ENCODE results near the gene VSIG4. TPM values are rescaled to one million over a fixed set of nuclear protein-coding genes. Genes with fewer than 3 reads are reported as not detected.
A peak's percentile ranks its signal among the peaks of the same experiment; 100 is the strongest.

VSIG4 gene
- total and polyA plus RNA-seq, 2 donors (not counting 1 experiment from before 2014, with no cell fraction given) = 0.09 TPM; not detected in 1

- CTCF ChIA-PET = interaction anchor here (0.8 to 2.4 kb wide), 3 partner anchors 15 to 108 kb away, joined by 3 to 11 read pairs (median 4); no protein-coding TSS in a partner anchor
- Histone ChIP-seq H3K27me3 (replicated peaks in 1 of 4; ENCODE audit: control extremely low read depth in 1 of 4, control insufficient read depth in 3 of 4, insufficient read depth in 4 of 4, low read length in 3 of 4) (no peaks in the 10 kb centered on the region), H3K27ac (ENCODE audit: low read length in 2 of 2) (peak overlapping the region; percentile 3 to 70), H3K9me3 (ENCODE audit: control extremely low read depth in 1 of 3, control insufficient read depth in 2 of 3, insufficient read depth in 1 of 3, low read length in 2 of 3) (peaks cover 0 to 4% (median 0%) of the 10 kb centered on the region in 3 donors), H3K36me3 (replicated peaks in 1 of 2; ENCODE audit: control extremely low read depth in 1 of 2, control insufficient read depth in 1 of 2, extremely low read depth in 1 of 2, insufficient read depth in 2 of 2, low read length in 1 of 2) (no peaks in the 10 kb centered on the region), H3K79me2 (ENCODE audit: control insufficient read depth, insufficient read depth, low read length) (no peaks in the 10 kb centered on the region), H3K9ac (ENCODE audit: low read length) (no peak overlapping the region), H3K4me3 (ENCODE audit: control extremely low read depth in 1 of 5, extremely low read depth in 1 of 5, insufficient read depth in 1 of 5, low read depth in 2 of 5, low read length in 4 of 5) (no peak overlapping the region), H4K20me1 (ENCODE audit: control insufficient read depth, insufficient read depth, low read length, poor library complexity, severe bottlenecking) (no peaks in the 10 kb centered on the region), H3K4me1 (ENCODE audit: control insufficient read depth in 2 of 2, insufficient read depth in 2 of 2, low read length in 2 of 2) (peaks cover 61 to 69% of the 10 kb centered on the region in 2 donors), H3K4me2 (replicated peaks; ENCODE audit: low read depth, low read length, poor library complexity, severe bottlenecking) (peak overlapping the region; percentile 33), H2AFZ (ENCODE audit: insufficient read depth, low read depth, low read length, poor library complexity, severe bottlenecking) (peak overlapping the region; percentile 14)
- Mint-ChIP-seq H3K9me3 (ENCODE audit: insufficient read depth) (peaks cover 3% of the 10 kb centered on the region), H3K27ac (peak overlapping the region; percentile 90), H3K4me3 (peak overlapping the region; percentile 67), H3K27me3 (no peaks in the 10 kb centered on the region), H3K4me1 (peaks cover 75% of the 10 kb centered on the region)
- WGBS (ENCODE audit: insufficient coverage) = no CpG with 5 or more reads among the region's 3 CpGs
- POLR2A ChIA-PET = interaction anchor here (1.2 kb wide), 1 partner anchor 14 kb away, joined by 3 read pairs; no protein-coding TSS in a partner anchor
- no peak for TF ChIP-seq EZH2 (IDR thresholded peaks at IDR 0.05; ENCODE audit: borderline replicate concordance, insufficient read depth, low read depth, low read length, poor library complexity, severe bottlenecking)
- TF ChIP-seq CTCF (IDR thresholded peaks at IDR 0.05) = no peak
- DNase-seq (no peak), ATAC-seq (ENCODE audit: low read depth) (no peak)
- intact Hi-C loops (cut with micrococcal nuclease) = no loop called here
Observed at GRCh38 chrX:66000628-66001272, 39.1 kb downstream of the VSIG4 start.

- ATAC-seq (ENCODE audit: low read depth) = no peak
- H3K4me3 Mint-ChIP-seq = peak overlapping the region; percentile 15
- Histone ChIP-seq H3K9ac (ENCODE audit: low read length) (no peak overlapping the region), H3K9me3 (ENCODE audit: control extremely low read depth in 1 of 3, control insufficient read depth in 2 of 3, insufficient read depth in 1 of 3, low read length in 2 of 3) (peaks cover 0 to 4% (median 0%) of the 10 kb centered on the region in 3 donors), H3K27me3 (replicated peaks in 1 of 4; ENCODE audit: control extremely low read depth in 1 of 4, control insufficient read depth in 3 of 4, insufficient read depth in 4 of 4, low read length in 3 of 4) (no peaks in the 10 kb centered on the region), H3K36me3 (replicated peaks in 1 of 2; ENCODE audit: control extremely low read depth in 1 of 2, control insufficient read depth in 1 of 2, extremely low read depth in 1 of 2, insufficient read depth in 2 of 2, low read length in 1 of 2) (no peaks in the 10 kb centered on the region), H3K4me1 (ENCODE audit: control insufficient read depth in 2 of 2, insufficient read depth in 2 of 2, low read length in 2 of 2) (peaks cover 59 to 63% of the 10 kb centered on the region in 2 donors), H4K20me1 (ENCODE audit: control insufficient read depth, insufficient read depth, low read length, poor library complexity, severe bottlenecking) (no peaks in the 10 kb centered on the region), H2AFZ (ENCODE audit: insufficient read depth, low read depth, low read length, poor library complexity, severe bottlenecking) (peak overlapping the region; percentile 39), H3K27ac (ENCODE audit: low read length in 2 of 2) (no peak overlapping the region), H3K4me3 (ENCODE audit: control extremely low read depth in 1 of 5, extremely low read depth in 1 of 5, insufficient read depth in 1 of 5, low read depth in 2 of 5, low read length in 4 of 5) (no peak overlapping the region), H3K79me2 (ENCODE audit: control insufficient read depth, insufficient read depth, low read length) (no peaks in the 10 kb centered on the region), H3K4me2 (replicated peaks; ENCODE audit: low read depth, low read length, poor library complexity, severe bottlenecking) (peak overlapping the region; percentile 33)
- TF ChIP-seq CTCF (IDR thresholded peaks at IDR 0.05) (no peak), EZH2 (IDR thresholded peaks at IDR 0.05; ENCODE audit: borderline replicate concordance, insufficient read depth, low read depth, low read length, poor library complexity, severe bottlenecking) (no peak)
- peaks cover 72% of the 10 kb centered on the region for H3K4me1 Mint-ChIP-seq
- no peaks in the 10 kb centered on the region for H3K9me3 Mint-ChIP-seq (ENCODE audit: insufficient read depth)
- ChIA-PET POLR2A (interaction anchor here (1.2 kb wide), 1 partner anchor 14 kb away, joined by 3 read pairs; no protein-coding TSS in a partner anchor), CTCF (interaction anchor here (1.1 kb wide), 1 partner anchor 108 kb away, joined by 5 read pairs; no protein-coding TSS in a partner anchor)
- intact Hi-C loops (cut with micrococcal nuclease) = no loop called here
- no CpG with 5 or more reads among the region's 1 CpG for WGBS (ENCODE audit: insufficient coverage)
- no peaks in the 10 kb centered on the region for H3K27me3 Mint-ChIP-seq
- no peak for DNase-seq
- H3K27ac Mint-ChIP-seq = peak overlapping the region; percentile 58
Observed at GRCh38 chrX:66000178-66000577, 39.7 kb downstream of the VSIG4 start.
